HG02571 (cell line): ENCODE measurements around the gene BIRC3.
A peak's percentile ranks its signal among the peaks of the same experiment; 100 is the strongest.
"Not testable (repeated sequence)": the region's sequence is repeated elsewhere in the genome, so short reads cannot be mapped to it uniquely, and the experiment has no call there.

Source experiments
- ATAC-seq: cut with Tn5 transposase; IDR thresholded peaks from one replicate; pipeline ENCODE4 v1.9.1; 2021; ENCODE audit warnings: mild to moderate bottlenecking, moderate library complexity; ENCODE audit not compliant: unreplicated experiment

Gene BIRC3

GRCh38 chr11:102293873-102294601 is 23.2 kb upstream of the BIRC3 start:
- peak; percentile 95 for ATAC-seq

GRCh38 chr11:102295045-102295444 is 22.2 kb upstream of the BIRC3 start:
- ATAC-seq = peak; percentile 42

- ATAC-seq = not testable (repeated sequence)
Observed at GRCh38 chr11:102296757-102297156, 20.5 kb upstream of the BIRC3 start.

- ATAC-seq = not testable (repeated sequence)
Observed at GRCh38 chr11:102300837-102301236, 16.4 kb upstream of the BIRC3 start.

- no peak for ATAC-seq
Observed at GRCh38 chr11:102302241-102302640, 15.0 kb upstream of the BIRC3 start.

GRCh38 chr11:102304686-102305085 is 12.6 kb upstream of the BIRC3 start:
- no peak for ATAC-seq

GRCh38 chr11:102305352-102306047 is 11.8 kb upstream of the BIRC3 start:
- no peak for ATAC-seq

GRCh38 chr11:102306048-102306597 is 11.2 kb upstream of the BIRC3 start:
- ATAC-seq = no peak

GRCh38 chr11:102306817-102307726 is 10.2 kb upstream of the BIRC3 start:
- ATAC-seq = no peak

GRCh38 chr11:102307727-102308038 is 9.6 kb upstream of the BIRC3 start:
- ATAC-seq = no peak

GRCh38 chr11:102309621-102310541 is 7.4 kb upstream of the BIRC3 start:
- ATAC-seq = no peak

GRCh38 chr11:102312667-102313066 is 4.6 kb upstream of the BIRC3 start:
- no peak for ATAC-seq

- no peak for ATAC-seq
Observed at GRCh38 chr11:102313238-102313940, 3.9 kb upstream of the BIRC3 start.

- no peak for ATAC-seq
Observed at GRCh38 chr11:102314784-102315183, 2.5 kb upstream of the BIRC3 start.

GRCh38 chr11:102316346-102316904 is 859 bp upstream of the BIRC3 start:
- ATAC-seq = no peak

GRCh38 chr11:102317768-102318103 is 452 bp downstream of the BIRC3 start:
- no peak for ATAC-seq

- no peak for ATAC-seq
Observed at GRCh38 chr11:102318469-102318868, 1.2 kb downstream of the BIRC3 start.

GRCh38 chr11:102319544-102319943 is 2.3 kb downstream of the BIRC3 start:
- no peak for ATAC-seq

- ATAC-seq = no peak
Observed at GRCh38 chr11:102320188-102320587, 2.9 kb downstream of the BIRC3 start.
